NT2/D1 (cell line): Measurements from ENCODE around the gene TMEM60.

Experiments used
- SUZ12 ChIP-seq: IDR thresholded peaks from 2 replicates; pipeline ENCODE4 v1.6.1; 2011; ENCODE audit not compliant: insufficient read length, insufficient read depth; ENCODE audit errors: extremely low read depth
- YY1 ChIP-seq: IDR thresholded peaks from 2 replicates; pipeline ENCODE4 v1.6.1; 2011; ENCODE audit not compliant: insufficient read length, insufficient read depth
- ZNF274 ChIP-seq: IDR thresholded peaks from 2 replicates; pipeline ENCODE4 v1.6.1; 2011; ENCODE audit warnings: mild to moderate bottlenecking, low read depth, low read length

DNA sequence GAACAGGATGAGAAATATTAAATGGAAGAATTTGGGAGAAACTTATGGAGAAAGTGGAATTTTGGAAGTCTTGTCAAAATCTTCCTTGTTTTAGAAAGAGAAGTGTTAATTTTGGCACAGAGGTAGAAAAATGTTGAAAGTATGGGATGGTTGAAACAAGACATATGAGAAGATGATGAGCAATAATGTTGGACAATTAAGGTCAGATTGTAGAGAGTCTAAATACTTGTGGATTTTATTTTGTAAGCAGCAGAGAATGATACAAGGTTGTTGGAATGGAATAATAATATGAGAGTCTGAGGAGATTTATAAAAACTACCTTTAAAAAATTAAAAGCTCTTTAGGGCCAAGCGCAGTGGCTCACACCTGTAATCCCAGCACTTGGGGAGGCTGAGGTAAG is 34.9 kb upstream of the TMEM60 start:
- TF ChIP-seq ZNF274 (no peak), YY1 (no peak), SUZ12 (no peak)
